HFFc6 (cell line): Measurements from ENCODE around the gene NET1. TPM values are rescaled to one million over a fixed set of nuclear protein-coding genes. Genes with fewer than 3 reads are reported as not detected.
"Not testable (repeated sequence)": the region's sequence is repeated elsewhere in the genome, so short reads cannot be mapped to it uniquely, and the experiment has no call there.

Experiments
- DNase-seq: peaks from one replicate; pipeline ENCODE4 v3.0.0-alpha.2; 2018
- H3K27ac Mint-ChIP-seq: 2 replicates; pipeline ENCODE4 v1.8.0; 2020; ENCODE audit warnings: mild to moderate bottlenecking, mixed read lengths
- H3K27me3 Mint-ChIP-seq: 2 replicates; pipeline ENCODE4 v1.8.0; 2021; ENCODE audit warnings: mild to moderate bottlenecking, moderate library complexity, mixed read lengths; ENCODE audit not compliant: insufficient read depth
- H3K36me3 Mint-ChIP-seq: 2 replicates; pipeline ENCODE4 v1.8.0; 2021; ENCODE audit warnings: low read depth, mixed read lengths
- H3K4me1 Mint-ChIP-seq: 2 replicates; pipeline ENCODE4 v1.8.0; 2020; ENCODE audit warnings: low read depth, mixed read lengths
- H3K4me3 Mint-ChIP-seq: 2 replicates; pipeline ENCODE4 v1.8.0; 2020; ENCODE audit warnings: mild to moderate bottlenecking, moderate library complexity, mixed read lengths
- H3K9me3 Mint-ChIP-seq: 2 replicates; pipeline ENCODE4 v1.8.0; 2020; ENCODE audit warnings: mild to moderate bottlenecking, mixed read lengths
- CTCF ChIP-seq: fragments of 200-600 bp; sonication (generic); IDR thresholded peaks from 2 replicates; pipeline ENCODE4 v1.5.0; 2021; ENCODE audit warnings: antibody characterized with exemption, mild to moderate bottlenecking
- total RNA-seq, 6 experiments: library from RNA; stranded (reverse); fragmentation: NEBNext Ultra II Directional; extraction: Animal tissue kit (Norgen Biotek cat#: 25700); gene quantifications; 2 replicates in 1 of 6; 3 replicates in 5 of 6; pipeline ENCODE4 v1.2.3, GENCODE V29; 2021

The NET1 gene
- total RNA-seq, 6 experiments from 2014 or later = 65.1 to 92.9 (median 86.6) TPM

- DNase-seq = no peak
- peaks cover 6% of the 10 kb centered on the region; the same call in 1 of the 2 replicates for H3K4me1 Mint-ChIP-seq
- H3K36me3 Mint-ChIP-seq = 0 out of 2 replicates have a peak, but pooled peaks cover 2% of the 10 kb centered on the region
- H3K9me3 Mint-ChIP-seq = peaks cover 3% of the 10 kb centered on the region; the same call in 1 of the 2 replicates
- peaks cover 11% of the 10 kb centered on the region for H3K27me3 Mint-ChIP-seq
- no peak within 1 kb of the TSS for H3K27ac Mint-ChIP-seq
- TF ChIP-seq CTCF = no peak
- H3K4me3 Mint-ChIP-seq = peak within 1 kb of the TSS; percentile 0; the same call in 1 of the 2 replicates
These were observed 7.9 kb upstream of the NET1 start, which contains the start of gene TUBAL3 for GRCh38 chr10:5404208-5405041. Gene TUBAL3, minus strand, starts transcription at chr10:5404828. Its CDS starts 36 bp downstream, at chr10:5404792.

- H3K9me3 Mint-ChIP-seq = peaks cover 16% of the 10 kb centered on the region
- no peak for TF ChIP-seq CTCF
- H3K27ac Mint-ChIP-seq = no peak overlapping the region
- H3K4me1 Mint-ChIP-seq = peaks cover 7% of the 10 kb centered on the region
- no peak for DNase-seq
- no peak overlapping the region for H3K4me3 Mint-ChIP-seq
- peaks cover 10% of the 10 kb centered on the region for H3K36me3 Mint-ChIP-seq
- H3K27me3 Mint-ChIP-seq = peaks cover 16% of the 10 kb centered on the region
These were observed 5.4 kb upstream of the NET1 start for GRCh38 chr10:5406918-5407317.

- H3K27ac Mint-ChIP-seq, H3K36me3 Mint-ChIP-seq, H3K4me1 Mint-ChIP-seq, DNase-seq, H3K4me3 Mint-ChIP-seq: not testable (repeated sequence)
- Mint-ChIP-seq H3K9me3 (peaks cover 16% of the 10 kb centered on the region), H3K27me3 (peaks cover 14% of the 10 kb centered on the region)
These were observed 1.6 kb upstream of the NET1 start for GRCh38 chr10:5410787-5411186.

DNA sequence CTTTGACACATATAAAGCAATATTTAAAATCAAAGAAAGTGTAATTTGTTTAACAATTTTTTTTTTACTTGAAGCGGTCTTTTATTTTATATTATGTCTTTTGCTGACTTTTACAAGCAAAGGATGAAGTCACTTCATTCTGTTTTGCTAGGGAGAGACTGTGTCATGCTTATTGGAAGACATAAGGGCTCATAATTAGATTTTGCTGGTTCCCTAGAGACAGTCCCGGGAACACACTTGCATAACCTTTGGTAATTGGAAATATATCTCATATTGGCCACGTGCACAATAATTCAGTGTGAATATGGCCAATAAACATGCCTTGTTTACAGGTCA is 448 bp upstream of the NET1 start:
- no peak for TF ChIP-seq CTCF
- H3K27me3 Mint-ChIP-seq = peaks cover 14% of the 10 kb centered on the region
- peaks cover 5% of the 10 kb centered on the region for H3K4me1 Mint-ChIP-seq
- H3K36me3 Mint-ChIP-seq = peaks cover 10% of the 10 kb centered on the region
- DNase-seq = peak; percentile 9
- H3K27ac Mint-ChIP-seq = peak overlapping the region; percentile 78
- H3K9me3 Mint-ChIP-seq = peaks cover 16% of the 10 kb centered on the region
- no peak overlapping the region for H3K4me3 Mint-ChIP-seq

DNA sequence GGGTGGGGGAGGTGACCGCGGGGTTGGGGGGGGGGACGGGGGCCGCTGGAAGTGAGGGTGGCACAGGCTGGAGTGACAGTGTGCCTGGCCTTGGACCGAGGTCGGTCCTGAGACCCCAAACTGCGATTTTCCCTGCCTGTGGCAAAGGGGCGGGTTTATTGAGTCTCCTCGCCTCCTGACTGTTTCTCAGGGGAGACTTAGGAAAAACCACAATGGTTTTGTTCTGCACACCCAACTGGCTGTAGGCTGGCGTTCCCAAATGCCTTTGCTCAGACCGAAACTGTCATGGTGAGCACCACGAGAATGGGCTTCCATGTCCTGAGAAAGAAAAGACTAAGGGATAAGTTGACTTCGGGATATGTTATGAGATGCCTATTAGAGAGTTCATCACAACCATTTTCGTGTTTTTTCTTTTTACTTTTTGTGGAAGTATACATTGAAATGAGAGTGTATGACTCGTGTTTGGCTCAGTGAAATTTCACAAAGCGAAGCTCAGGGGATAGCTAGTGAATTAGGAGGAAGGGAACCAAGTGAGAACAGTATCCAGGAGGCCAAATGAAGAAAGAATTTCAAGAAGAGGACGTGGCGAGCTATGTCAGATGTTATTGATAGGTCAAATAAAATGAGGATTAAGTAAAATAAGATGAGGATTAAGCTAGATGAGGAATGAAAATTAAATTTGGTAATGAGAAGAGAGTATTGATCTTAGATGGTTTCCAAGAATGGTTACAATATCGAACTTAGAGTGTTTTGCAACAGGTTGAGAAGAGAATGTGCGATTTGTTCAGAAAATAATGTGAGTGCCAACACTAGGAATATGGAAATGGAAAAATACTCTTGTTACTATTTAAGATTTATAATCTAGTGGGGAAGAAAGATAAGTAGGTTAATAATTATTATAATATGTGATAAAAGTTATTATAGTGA is 918 bp downstream of the NET1 start:
- peaks cover 23% of the 10 kb centered on the region for H3K36me3 Mint-ChIP-seq
- peaks cover 14% of the 10 kb centered on the region for H3K27me3 Mint-ChIP-seq
- peak; percentile 41 for DNase-seq
- H3K4me1 Mint-ChIP-seq = peaks cover 5% of the 10 kb centered on the region
- no peak for TF ChIP-seq CTCF
- no peak overlapping the region for H3K27ac Mint-ChIP-seq
- no peak overlapping the region for H3K4me3 Mint-ChIP-seq
- peaks cover 20% of the 10 kb centered on the region for H3K9me3 Mint-ChIP-seq
